GM23338 (cell line): Measurements from ENCODE around the gene MTA1. TPM values are rescaled to one million over a fixed set of nuclear protein-coding genes. Genes with fewer than 3 reads are reported as not detected.

Experiments
- ATAC-seq: fragments of 200-7000 bp; cut with Tn5 transposase; 3 replicates; pipeline ENCODE4 v1.9.1; 2020
- DNase-seq: peaks from one replicate; pipeline ENCODE4 v3.0.0-alpha.2; 2015; ENCODE audit warnings: low spot score
- H2AFZ ChIP-seq: fragments of 200-600 bp; sonication (generic); 2 replicates; pipeline ENCODE4 v1.8.0; 2016; ENCODE audit warnings: antibody characterized with exemption, mild to moderate bottlenecking, moderate library complexity
- H3F3A ChIP-seq: fragments of 200-600 bp; sonication (generic); replicated peaks from 2 replicates; pipeline ENCODE4 v1.8.0; 2017; ENCODE audit warnings: antibody characterized with exemption, mixed run types, low read depth
- H3K27ac ChIP-seq: fragments of 200-600 bp; sonication (generic); 2 replicates; pipeline ENCODE4 v1.6.1; 2016; ENCODE audit warnings: low read depth
- H3K27me3 ChIP-seq: fragments of 200-600 bp; sonication (generic); 2 replicates; pipeline ENCODE4 v1.8.0; 2016; ENCODE audit warnings: mild to moderate bottlenecking, mixed run types, moderate library complexity; ENCODE audit not compliant: insufficient read depth
- H3K36me3 ChIP-seq: fragments of 200-600 bp; sonication (generic); 2 replicates; pipeline ENCODE4 v1.8.0; 2016; ENCODE audit warnings: mild to moderate bottlenecking; ENCODE audit not compliant: insufficient read depth
- H3K4me1 ChIP-seq: fragments of 200-600 bp; sonication (generic); 2 replicates; pipeline ENCODE4 v1.8.0; 2016; ENCODE audit warnings: mild to moderate bottlenecking, moderate library complexity; ENCODE audit not compliant: insufficient read depth
- H3K4me2 ChIP-seq: fragments of 200-600 bp; sonication (generic); 2 replicates; pipeline ENCODE4 v1.7.1; 2017; ENCODE audit warnings: mixed run types
- H3K4me3 ChIP-seq: fragments of 200-600 bp; sonication (generic); 2 replicates; pipeline ENCODE4 v1.6.1; 2016; ENCODE audit warnings: mixed run types
- H3K79me2 ChIP-seq: fragments of 200-600 bp; sonication (generic); replicated peaks from 2 replicates; pipeline ENCODE4 v1.8.0; 2017; ENCODE audit warnings: mild to moderate bottlenecking; ENCODE audit not compliant: insufficient read depth
- H3K9me2 ChIP-seq: fragments of 200-600 bp; sonication (generic); 2 replicates; pipeline ENCODE4 v1.8.0; 2017; ENCODE audit not compliant: insufficient read depth
- H4K20me1 ChIP-seq: fragments of 200-600 bp; sonication (generic); replicated peaks from 2 replicates; pipeline ENCODE4 v1.8.0; 2017; ENCODE audit warnings: mild to moderate bottlenecking; ENCODE audit not compliant: insufficient read depth
- H3K27ac Mint-ChIP-seq: 2 replicates; pipeline ENCODE4 v1.8.0; 2020; ENCODE audit warnings: inconsistent platforms, mild to moderate bottlenecking, moderate library complexity, mixed read lengths
- H3K27me3 Mint-ChIP-seq: 3 replicates; pipeline ENCODE4 v1.8.0; 2022; ENCODE audit warnings: low read depth, mild to moderate bottlenecking, moderate library complexity, mixed read lengths, inconsistent platforms; ENCODE audit not compliant: insufficient read depth, poor library complexity
- H3K36me3 Mint-ChIP-seq: 3 replicates; pipeline ENCODE4 v1.8.0; 2021; ENCODE audit warnings: low read depth, mild to moderate bottlenecking, inconsistent platforms, moderate library complexity, mixed read lengths
- H3K4me1 Mint-ChIP-seq: 3 replicates; pipeline ENCODE4 v1.8.0; 2020; ENCODE audit warnings: mild to moderate bottlenecking, inconsistent platforms, mixed read lengths
- H3K4me3 Mint-ChIP-seq: 3 replicates; pipeline ENCODE4 v1.8.0; 2021; ENCODE audit warnings: moderate library complexity, mild to moderate bottlenecking, inconsistent platforms, mixed read lengths
- H3K9me3 Mint-ChIP-seq: 3 replicates; pipeline ENCODE4 v1.8.0; 2020; ENCODE audit warnings: moderate library complexity, mild to moderate bottlenecking, inconsistent platforms, mixed read lengths
- CREB1 ChIP-seq: fragments of 250-450 bp; sonication (Bioruptor Pico); IDR thresholded peaks from 2 replicates; pipeline ENCODE4 v1.5.0; 2020; ENCODE audit warnings: low read depth, mild to moderate bottlenecking, moderate library complexity
- ETS1 ChIP-seq: IDR thresholded peaks from 2 replicates; pipeline ENCODE4 v1.6.1; 2016; ENCODE audit warnings: antibody characterized with exemption
- EZH2phosphoT487 ChIP-seq: fragments of 200-600 bp; sonication (generic); IDR thresholded peaks from one replicate; pipeline ENCODE4 v1.8.1; 2018; ENCODE audit warnings: antibody characterized with exemption; ENCODE audit not compliant: unreplicated experiment
- NANOG ChIP-seq: IDR thresholded peaks from 2 replicates; pipeline ENCODE4 v1.6.1; 2016; ENCODE audit warnings: antibody characterized with exemption, borderline replicate concordance
- REST ChIP-seq: IDR thresholded peaks from one replicate; pipeline ENCODE4 v1.6.1; 2018; ENCODE audit warnings: antibody characterized with exemption; ENCODE audit not compliant: unreplicated experiment
- STAT1 ChIP-seq: IDR thresholded peaks from one replicate; pipeline ENCODE4 v1.6.1; 2016; ENCODE audit warnings: antibody characterized with exemption; ENCODE audit not compliant: unreplicated experiment
- ZNF331 ChIP-seq: fragments of 250-450 bp; sonication (Bioruptor Pico); IDR thresholded peaks from 2 replicates; pipeline ENCODE4 v1.5.0; 2020; ENCODE audit warnings: low read depth, mild to moderate bottlenecking, moderate library complexity
- ZNF462 ChIP-seq: fragments of 250-450 bp; sonication (Bioruptor Pico); IDR thresholded peaks from 2 replicates; pipeline ENCODE4 v1.5.0; 2020; ENCODE audit warnings: mild to moderate bottlenecking, moderate library complexity
- polyA plus RNA-seq: library from polyadenylated mRNA; unstranded; fragments of >200 nt; fragmentation: Nextera tagmentation; extraction: Ambion mirVana; gene quantifications from 2 replicates; pipeline ENCODE4 v1.2.1, GENCODE V29; 2016
- total RNA-seq: library from RNA; depleted of rRNA; stranded (reverse); fragments of >200 nt; shearing (Covaris generic); gene quantifications from 2 replicates; pipeline ENCODE4 v1.2.3, GENCODE V29; 2014
- TF ChIP-seq, protein P1 (sequence below), 2 experiments: fragments of 200-600 bp in 1 of 2; sonication (generic) in 1 of 2; conservative IDR thresholded peaks; 2 replicates each; pipeline versions ENCODE4 v1.5.1 to v1.6.1; 2016 to 2017; ENCODE audit warnings: antibody characterized with exemption in 2 of 2, low read depth in 2 of 2, mild to moderate bottlenecking in 2 of 2, moderate library complexity in 1 of 2

The MTA1 gene
- total and polyA plus RNA-seq, 2 experiments from 2014 or later: 53.3 to 126 TPM

DNA sequence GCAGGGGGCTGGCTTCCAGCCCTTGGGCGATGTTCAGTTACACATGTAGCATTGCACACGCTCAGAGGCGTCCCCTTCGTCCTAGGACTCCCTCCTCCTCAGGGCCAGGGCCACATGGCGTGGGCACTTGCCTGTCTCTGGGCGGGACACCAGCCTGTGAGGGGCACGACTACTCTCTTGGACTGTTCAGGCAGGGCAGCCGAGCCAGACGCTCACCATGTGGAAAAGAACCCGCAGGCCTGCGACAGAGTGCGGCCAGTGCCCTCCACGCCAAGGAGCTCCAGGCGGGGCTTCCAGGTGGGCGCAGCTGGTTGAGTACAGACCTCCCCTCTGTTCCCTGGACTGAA is 20.9 kb downstream of the MTA1 start (continued):
- TF ChIP-seq ZNF462 (no peak), REST (no peak), STAT1 (no peak), ETS1 (no peak), ZNF331 (CRISPR knock-in tag) (no peak)

- H3K27ac ChIP-seq: no peak overlapping the region
- H3K9me3 Mint-ChIP-seq: no peaks in the 10 kb centered on the region
- TF ChIP-seq, protein P1, sequence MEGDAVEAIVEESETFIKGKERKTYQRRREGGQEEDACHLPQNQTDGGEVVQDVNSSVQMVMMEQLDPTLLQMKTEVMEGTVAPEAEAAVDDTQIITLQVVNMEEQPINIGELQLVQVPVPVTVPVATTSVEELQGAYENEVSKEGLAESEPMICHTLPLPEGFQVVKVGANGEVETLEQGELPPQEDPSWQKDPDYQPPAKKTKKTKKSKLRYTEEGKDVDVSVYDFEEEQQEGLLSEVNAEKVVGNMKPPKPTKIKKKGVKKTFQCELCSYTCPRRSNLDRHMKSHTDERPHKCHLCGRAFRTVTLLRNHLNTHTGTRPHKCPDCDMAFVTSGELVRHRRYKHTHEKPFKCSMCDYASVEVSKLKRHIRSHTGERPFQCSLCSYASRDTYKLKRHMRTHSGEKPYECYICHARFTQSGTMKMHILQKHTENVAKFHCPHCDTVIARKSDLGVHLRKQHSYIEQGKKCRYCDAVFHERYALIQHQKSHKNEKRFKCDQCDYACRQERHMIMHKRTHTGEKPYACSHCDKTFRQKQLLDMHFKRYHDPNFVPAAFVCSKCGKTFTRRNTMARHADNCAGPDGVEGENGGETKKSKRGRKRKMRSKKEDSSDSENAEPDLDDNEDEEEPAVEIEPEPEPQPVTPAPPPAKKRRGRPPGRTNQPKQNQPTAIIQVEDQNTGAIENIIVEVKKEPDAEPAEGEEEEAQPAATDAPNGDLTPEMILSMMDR (conservative IDR thresholded peaks at IDR 0.05; ENCODE audit: low read depth in 2 of 2): no peak
- TF ChIP-seq ETS1 (no peak), NANOG (no peak), EZH2phosphoT487 (no peak), CREB1 (CRISPR knock-in tag) (no peak)
Observed at GRCh38 chr14:105440992-105441391, 21.4 kb downstream of the MTA1 start.

More at GRCh38 chr14:105440992-105441391, 21.4 kb downstream of the MTA1 start:
- Mint-ChIP-seq H3K4me3 (no peak overlapping the region), H3K4me1 (peaks cover 5% of the 10 kb centered on the region; the same call in 2 of the 3 replicates), H3K27me3 (peaks cover 7% of the 10 kb centered on the region), H3K36me3 (peaks cover 20% of the 10 kb centered on the region), H3K27ac (no peak overlapping the region)
- Histone ChIP-seq H3K79me2 (peaks cover 33% of the 10 kb centered on the region), H3F3A (no peaks in the 10 kb centered on the region), H3K4me3 (no peak overlapping the region), H3K9me2 (no peaks in the 10 kb centered on the region), H3K4me1 (no peaks in the 10 kb centered on the region), H2AFZ (no peak overlapping the region), H3K27me3 (no peaks in the 10 kb centered on the region), H3K36me3 (no peaks in the 10 kb centered on the region), H3K4me2 (no peak overlapping the region), H4K20me1 (peaks cover 21% of the 10 kb centered on the region)
- ATAC-seq: no peak
- no peak for DNase-seq
